Karpas-422 (cell line): ENCODE results near the gene PPP1R13L. TPM values are rescaled to one million over a fixed set of nuclear protein-coding genes. Genes with fewer than 3 reads are reported as not detected.

Experiments used
- DNase-seq: peaks from one replicate; pipeline ENCODE4 v3.0.0-alpha.2; 2015
- H2AFZ ChIP-seq: fragments of 200-600 bp; sonication (generic); 2 replicates; pipeline ENCODE4 v1.6.1; 2014; ENCODE audit warnings: antibody characterized with exemption, low read length, mixed read lengths
- H3K27ac ChIP-seq: fragments of 200-600 bp; sonication (generic); 2 replicates; pipeline ENCODE4 v1.5.1; 2014; ENCODE audit warnings: mild to moderate bottlenecking, low read length, moderate library complexity
- H3K27me3 ChIP-seq: fragments of 200-600 bp; sonication (generic); 2 replicates; pipeline ENCODE4 v1.6.1; 2014; ENCODE audit warnings: low read length, mixed read lengths
- H3K36me3 ChIP-seq: fragments of 200-600 bp; sonication (generic); 2 replicates; pipeline ENCODE4 v1.6.1; 2014; ENCODE audit warnings: low read length, mixed read lengths; ENCODE audit not compliant: insufficient read depth
- H3K4me1 ChIP-seq: fragments of 200-600 bp; sonication (generic); 2 replicates; pipeline ENCODE4 v1.6.1; 2014; ENCODE audit warnings: mild to moderate bottlenecking, low read length, mixed read lengths
- H3K4me2 ChIP-seq: fragments of 200-600 bp; sonication (generic); 2 replicates; pipeline ENCODE4 v1.6.1; 2014; ENCODE audit warnings: low read length, low read depth, mild to moderate bottlenecking; ENCODE audit not compliant: poor library complexity, severe bottlenecking
- H3K4me3 ChIP-seq: fragments of 200-600 bp; sonication (generic); 2 replicates; pipeline ENCODE4 v1.5.1; 2014; ENCODE audit warnings: mild to moderate bottlenecking, antibody characterized with exemption, low read length, mixed read lengths
- H3K79me2 ChIP-seq: fragments of 200-600 bp; sonication (generic); 2 replicates; pipeline ENCODE4 v1.6.1; 2014; ENCODE audit warnings: mild to moderate bottlenecking, low read length, mixed read lengths
- H3K9ac ChIP-seq: fragments of 200-600 bp; sonication (generic); 2 replicates; pipeline ENCODE4 v1.6.0; 2014; ENCODE audit warnings: low read length
- H3K9me2 ChIP-seq: fragments of 200-600 bp; sonication (generic), shearing (Covaris generic); replicated peaks from 2 replicates; pipeline ENCODE4 v1.6.0; 2014; ENCODE audit warnings: mild to moderate bottlenecking, low read length, moderate library complexity; ENCODE audit not compliant: insufficient read depth
- H3K9me3 ChIP-seq: fragments of 300-700, 200-600 bp; sonication (generic); 2 replicates; pipeline ENCODE4 v1.6.1; 2014; ENCODE audit warnings: low read length, mixed read lengths
- H4K20me1 ChIP-seq: fragments of 200-600 bp; sonication (generic); 2 replicates; pipeline ENCODE4 v1.6.1; 2014; ENCODE audit warnings: mild to moderate bottlenecking, antibody characterized with exemption, low read length, low read depth; ENCODE audit not compliant: insufficient read depth
- total RNA-seq: library from RNA; depleted of rRNA; stranded (reverse); fragments of >200 nt; shearing (Covaris generic); gene quantifications from 2 replicates; pipeline ENCODE4 v1.2.3, GENCODE V29; 2014; ENCODE audit warnings: low replicate concordance

PPP1R13L gene
- total RNA-seq, 1 experiment from 2014 or later, result 1.1 TPM

DNA sequence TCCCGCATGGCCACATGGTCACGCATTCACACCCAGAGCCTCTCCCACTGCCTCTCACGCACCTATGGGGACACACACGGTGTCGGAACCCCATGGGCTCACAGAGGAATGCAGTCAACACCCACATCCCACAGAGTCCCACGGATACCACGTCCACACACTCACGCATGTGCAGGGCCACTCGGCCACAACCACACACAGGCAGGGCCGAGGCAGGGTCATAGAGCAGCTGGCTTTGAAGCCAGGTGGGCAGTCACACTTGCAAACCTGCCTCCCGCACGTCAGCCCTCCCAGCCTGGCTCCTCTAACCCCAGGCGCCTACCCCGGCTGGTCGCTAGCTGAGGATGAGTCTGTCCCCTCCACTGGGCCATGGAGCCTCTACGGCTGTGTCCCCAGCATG, 42.6 kb downstream of the PPP1R13L start:
- Histone ChIP-seq H3K9ac (no peak overlapping the region), H4K20me1 (no peaks in the 10 kb centered on the region), H3K27me3 (no peaks in the 10 kb centered on the region), H3K9me2 (no peaks in the 10 kb centered on the region), H3K79me2 (no peaks in the 10 kb centered on the region), H3K4me2 (no peak overlapping the region), H3K4me1 (no peaks in the 10 kb centered on the region), H3K36me3 (no peaks in the 10 kb centered on the region), H3K27ac (no peak overlapping the region), H3K4me3 (no peak overlapping the region), H3K9me3 (no peaks in the 10 kb centered on the region), H2AFZ (no peak overlapping the region)
- no peak for DNase-seq

DNA sequence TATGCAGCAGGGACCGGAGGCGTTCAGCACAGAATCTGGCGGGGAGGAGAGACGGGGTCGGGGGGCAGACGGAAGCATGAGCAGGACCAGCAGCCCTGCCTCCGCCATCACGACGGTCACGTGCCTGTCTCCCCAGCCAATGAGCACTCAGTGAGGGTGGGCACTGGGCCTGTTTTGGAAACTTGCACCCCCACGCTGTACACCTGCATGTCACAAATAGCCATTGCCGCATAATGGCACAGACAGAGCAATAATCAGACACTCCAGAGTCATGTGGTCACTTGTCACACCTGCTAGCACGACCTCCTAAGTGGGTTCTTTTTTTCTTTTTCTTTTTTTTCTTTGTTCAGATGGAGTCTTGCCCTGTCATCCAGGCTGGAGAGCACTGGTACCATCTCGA, 43.3 kb downstream of the PPP1R13L start:
- H3K9me2 ChIP-seq, result no peaks in the 10 kb centered on the region
- H3K9me3 ChIP-seq, result no peaks in the 10 kb centered on the region
- H3K9ac ChIP-seq, result no peak overlapping the region
- H4K20me1 ChIP-seq, result no peaks in the 10 kb centered on the region
- no peak overlapping the region for H3K27ac ChIP-seq
- H2AFZ ChIP-seq, result no peak overlapping the region
- H3K4me3 ChIP-seq, result no peak overlapping the region
- no peak for DNase-seq
- H3K27me3 ChIP-seq, result no peaks in the 10 kb centered on the region
- no peak overlapping the region for H3K4me2 ChIP-seq
- H3K36me3 ChIP-seq, result no peaks in the 10 kb centered on the region; the same call in 1 of the 2 replicates
- H3K4me1 ChIP-seq, result no peaks in the 10 kb centered on the region
- H3K79me2 ChIP-seq, result no peaks in the 10 kb centered on the region

DNA sequence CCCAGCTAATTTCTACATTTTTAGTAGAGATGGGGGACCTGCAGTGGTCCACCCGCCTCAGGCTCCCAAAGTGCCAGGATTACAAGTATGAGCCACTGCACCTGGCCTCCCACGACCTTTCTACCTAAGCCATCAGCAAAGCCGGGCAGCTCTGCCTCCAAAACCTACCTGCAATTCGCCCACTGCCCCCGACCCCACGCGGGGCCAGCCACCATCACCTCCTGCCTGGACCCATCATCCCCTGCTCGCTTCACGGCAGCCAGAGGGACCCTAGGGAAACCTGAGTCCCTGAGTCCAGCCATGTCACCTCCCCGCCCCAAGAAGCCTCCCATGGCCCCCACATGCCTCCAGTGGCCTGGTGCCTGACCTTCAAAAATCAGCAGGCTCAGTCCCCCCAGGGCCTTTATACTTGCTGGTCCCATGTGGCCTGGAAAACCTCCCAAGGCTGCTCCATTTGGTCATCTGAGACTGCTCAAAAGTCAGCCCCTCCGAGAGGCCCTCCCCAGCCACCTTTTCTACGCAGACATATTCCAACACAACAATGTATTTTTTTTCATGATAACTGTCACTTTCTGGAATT, 46.6 kb downstream of the PPP1R13L start:
- Histone ChIP-seq H3K36me3 (peaks cover 5% of the 10 kb centered on the region; the same call in 1 of the 2 replicates), H3K9ac (no peak overlapping the region), H3K27me3 (no peaks in the 10 kb centered on the region), H3K27ac (no peak overlapping the region), H3K4me1 (no peaks in the 10 kb centered on the region), H3K4me3 (no peak overlapping the region), H3K4me2 (no peak overlapping the region), H2AFZ (no peak overlapping the region), H4K20me1 (no peaks in the 10 kb centered on the region), H3K9me3 (no peaks in the 10 kb centered on the region), H3K79me2 (no peaks in the 10 kb centered on the region), H3K9me2 (no peaks in the 10 kb centered on the region)
- no peak for DNase-seq

DNA sequence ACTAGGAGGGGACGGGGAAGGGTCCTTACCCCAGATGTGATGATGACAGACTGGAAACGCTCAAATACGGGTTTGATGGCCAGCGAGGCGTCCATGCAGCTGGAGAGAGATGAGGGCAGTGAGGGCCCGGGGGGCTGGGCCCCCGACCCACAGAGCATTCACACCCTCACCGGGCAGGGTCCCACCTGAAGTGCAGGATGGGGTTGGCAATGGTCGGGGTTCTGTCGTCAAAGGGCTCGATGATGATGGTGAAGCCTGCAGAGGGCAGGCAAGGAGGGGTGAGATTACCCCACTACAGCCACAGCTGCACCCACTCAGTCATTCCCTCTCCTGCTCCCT, 47.5 kb downstream of the PPP1R13L start:
- Histone ChIP-seq H3K27me3 (no peaks in the 10 kb centered on the region), H2AFZ (no peak overlapping the region), H3K27ac (no peak overlapping the region), H4K20me1 (no peaks in the 10 kb centered on the region), H3K9ac (no peak overlapping the region), H3K79me2 (no peaks in the 10 kb centered on the region), H3K4me1 (no peaks in the 10 kb centered on the region), H3K9me3 (no peaks in the 10 kb centered on the region), H3K4me3 (no peak overlapping the region), H3K36me3 (peaks cover 5% of the 10 kb centered on the region; the same call in 1 of the 2 replicates), H3K9me2 (no peaks in the 10 kb centered on the region), H3K4me2 (no peak overlapping the region)
- no peak for DNase-seq

DNA sequence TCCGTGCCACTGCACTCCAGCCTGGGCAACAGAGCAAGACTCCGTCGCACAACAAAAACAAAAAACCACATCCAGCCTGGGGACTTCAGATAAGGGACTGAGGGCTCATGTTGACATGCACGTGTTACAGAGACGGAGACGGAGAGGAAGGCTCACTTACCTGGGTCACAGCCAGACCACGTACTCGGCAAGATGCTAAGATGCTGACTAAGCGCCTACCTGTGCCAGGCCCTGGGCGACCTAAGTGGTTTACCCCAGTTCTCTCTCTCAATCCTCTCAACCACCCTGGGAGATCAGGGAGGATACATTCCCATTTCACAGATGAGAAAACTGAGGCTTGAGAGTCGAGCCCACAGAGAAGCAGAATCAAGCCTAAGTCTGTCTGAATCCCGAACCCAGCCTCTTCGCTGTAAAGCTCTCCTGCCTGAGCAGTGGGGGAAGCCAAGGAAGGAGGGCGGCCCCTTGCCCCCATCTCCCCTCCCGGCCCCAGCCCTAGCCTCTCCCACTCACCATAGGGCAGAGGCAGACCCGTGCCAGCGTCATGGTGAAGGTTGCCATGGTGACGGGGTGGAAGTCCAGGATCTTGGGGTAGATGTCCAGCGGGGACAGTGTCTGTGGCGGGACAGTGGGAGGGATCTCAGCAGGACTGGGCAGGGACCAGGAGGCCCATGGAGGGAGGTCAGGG, 48.0 kb downstream of the PPP1R13L start:
- H2AFZ ChIP-seq, result no peak overlapping the region

DNA sequence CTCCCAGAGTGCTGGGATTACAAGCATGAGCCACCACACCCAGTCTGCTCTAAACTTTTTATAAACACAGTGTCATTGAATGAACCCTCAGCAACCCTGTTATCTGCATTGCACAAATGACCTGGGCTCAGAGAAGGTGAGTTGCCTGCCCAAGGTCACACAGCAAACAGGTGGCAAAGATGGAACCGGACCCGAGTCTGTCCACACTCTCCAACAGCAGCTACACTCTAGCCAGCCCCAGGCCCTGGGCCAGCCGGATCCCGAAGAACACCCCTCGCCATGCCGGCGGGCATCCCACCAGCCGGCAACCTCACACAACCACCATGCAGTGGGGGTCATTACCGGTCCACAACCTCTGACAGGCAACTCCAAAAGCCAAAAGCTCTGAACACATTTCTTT, 49.0 kb downstream of the PPP1R13L start:
- Histone ChIP-seq H3K4me3 (no peak overlapping the region), H3K9me2 (no peaks in the 10 kb centered on the region), H3K4me1 (no peaks in the 10 kb centered on the region), H3K9ac (no peak overlapping the region), H3K9me3 (no peaks in the 10 kb centered on the region), H2AFZ (no peak overlapping the region), H3K27me3 (no peaks in the 10 kb centered on the region), H3K79me2 (no peaks in the 10 kb centered on the region), H3K27ac (no peak overlapping the region), H4K20me1 (no peaks in the 10 kb centered on the region), H3K36me3 (peaks cover 5% of the 10 kb centered on the region; the same call in 1 of the 2 replicates), H3K4me2 (no peak overlapping the region)
- no peak for DNase-seq

More for the DNA sequence above, 48.0 kb downstream of the PPP1R13L start:
- H3K9me3 ChIP-seq, result no peaks in the 10 kb centered on the region
- H3K27ac ChIP-seq, result no peak overlapping the region
- no peaks in the 10 kb centered on the region for H3K79me2 ChIP-seq
- no peak overlapping the region for H3K4me3 ChIP-seq
- H4K20me1 ChIP-seq, result no peaks in the 10 kb centered on the region
- no peaks in the 10 kb centered on the region for H3K9me2 ChIP-seq
- DNase-seq, result no peak
- H3K27me3 ChIP-seq, result no peaks in the 10 kb centered on the region
- H3K4me2 ChIP-seq, result no peak overlapping the region
- H3K9ac ChIP-seq, result no peak overlapping the region
- no peaks in the 10 kb centered on the region for H3K4me1 ChIP-seq
- peaks cover 5% of the 10 kb centered on the region; the same call in 1 of the 2 replicates for H3K36me3 ChIP-seq

DNA sequence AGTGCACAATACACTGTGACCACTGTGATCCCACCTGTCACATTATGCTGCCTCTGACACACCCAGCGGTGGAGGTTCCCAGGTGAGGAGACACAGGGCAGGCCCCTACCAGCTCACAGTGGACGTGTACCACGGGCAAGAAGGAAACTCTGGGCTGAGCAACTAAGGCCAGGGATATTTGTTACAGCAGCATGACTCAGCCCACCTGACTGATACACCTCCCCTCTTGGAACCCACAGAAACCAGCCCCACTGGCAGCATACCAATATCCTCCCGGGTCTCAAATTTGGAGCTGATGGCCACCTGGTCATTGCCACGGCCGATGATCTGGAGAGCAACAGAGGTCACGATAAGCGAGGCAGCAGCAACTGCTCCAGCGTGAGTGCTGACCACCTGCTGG, 49.5 kb downstream of the PPP1R13L start:
- Histone ChIP-seq H3K4me3 (no peak overlapping the region), H4K20me1 (no peaks in the 10 kb centered on the region), H2AFZ (no peak overlapping the region), H3K36me3 (peaks cover 5% of the 10 kb centered on the region; the same call in 1 of the 2 replicates), H3K9me2 (no peaks in the 10 kb centered on the region), H3K4me1 (no peaks in the 10 kb centered on the region), H3K9ac (no peak overlapping the region), H3K27me3 (no peaks in the 10 kb centered on the region), H3K4me2 (no peak overlapping the region), H3K27ac (no peak overlapping the region), H3K9me3 (no peaks in the 10 kb centered on the region), H3K79me2 (no peaks in the 10 kb centered on the region)
- no peak for DNase-seq

DNA sequence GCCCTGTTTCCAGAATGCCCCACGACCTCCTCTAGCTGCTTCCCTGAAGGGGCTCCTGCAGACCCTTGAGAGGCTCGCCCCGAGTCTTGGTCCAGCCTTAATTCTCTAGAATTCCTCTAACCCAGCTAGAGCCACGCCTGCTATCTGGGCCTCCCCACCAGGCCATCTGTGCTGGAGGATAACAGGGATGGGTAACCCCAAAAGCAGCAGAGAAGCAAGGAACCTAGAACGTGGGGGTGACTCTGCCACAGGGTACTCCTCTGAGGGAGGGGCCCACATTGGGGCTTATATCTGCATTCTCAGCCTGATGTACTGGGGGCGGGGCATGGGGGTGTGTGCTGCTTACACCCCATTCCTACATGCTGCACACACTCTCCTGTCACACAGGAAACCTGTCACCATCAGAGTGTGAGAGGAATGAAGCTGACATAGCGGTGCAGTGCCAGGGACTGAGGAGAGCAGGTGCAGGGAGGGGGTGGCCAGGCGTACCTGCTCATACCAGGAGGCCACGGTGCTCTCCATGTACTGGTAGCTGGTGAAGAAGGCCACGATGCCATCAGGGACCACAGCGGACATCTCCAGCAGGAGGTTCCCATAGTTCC, 50.5 kb downstream of the PPP1R13L start:
- no peaks in the 10 kb centered on the region for H3K9me2 ChIP-seq
- H3K9me3 ChIP-seq, result no peaks in the 10 kb centered on the region
- no peaks in the 10 kb centered on the region for H3K27me3 ChIP-seq
- no peak overlapping the region for H2AFZ ChIP-seq
- H3K4me2 ChIP-seq, result no peak overlapping the region
- DNase-seq, result no peak
- no peak overlapping the region for H3K27ac ChIP-seq
- no peak overlapping the region for H3K4me3 ChIP-seq
- no peaks in the 10 kb centered on the region for H3K4me1 ChIP-seq
- 0 out of 2 replicates have a peak, but pooled peaks cover 2% of the 10 kb centered on the region for H4K20me1 ChIP-seq
- H3K79me2 ChIP-seq, result no peaks in the 10 kb centered on the region
- H3K36me3 ChIP-seq, result peaks cover 5% of the 10 kb centered on the region; the same call in 1 of the 2 replicates
- no peak overlapping the region for H3K9ac ChIP-seq
